HG02763 (cell line): ENCODE measurements around the gene CACNA1H.

Experiments used
- ATAC-seq: cut with Tn5 transposase; IDR thresholded peaks from one replicate; pipeline ENCODE4 v1.9.1; 2021; ENCODE audit warnings: mild to moderate bottlenecking, moderate library complexity; ENCODE audit not compliant: unreplicated experiment

Gene CACNA1H

GRCh38 chr16:1210461-1210860 lies 57.6 kb downstream of the CACNA1H start:
- ATAC-seq = no peak

- ATAC-seq = no peak
Measured at GRCh38 chr16:1211451-1212268, 58.8 kb downstream of the CACNA1H start.

- no peak for ATAC-seq
Measured at GRCh38 chr16:1212616-1213194, 59.8 kb downstream of the CACNA1H start.

- no peak for ATAC-seq
Measured at GRCh38 chr16:1213231-1213630, 60.3 kb downstream of the CACNA1H start.

- no peak for ATAC-seq
Measured at GRCh38 chr16:1213796-1214372, 61.0 kb downstream of the CACNA1H start.

GRCh38 chr16:1214719-1215118 lies 61.8 kb downstream of the CACNA1H start:
- ATAC-seq = no peak

GRCh38 chr16:1215574-1216295 lies 62.8 kb downstream of the CACNA1H start:
- ATAC-seq = no peak

GRCh38 chr16:1216296-1216619 lies 63.4 kb downstream of the CACNA1H start:
- ATAC-seq = no peak

GRCh38 chr16:1216681-1217400 lies 63.9 kb downstream of the CACNA1H start:
- ATAC-seq = no peak

GRCh38 chr16:1217526-1217925 lies 64.6 kb downstream of the CACNA1H start:
- no peak for ATAC-seq

- ATAC-seq = no peak
Measured at GRCh38 chr16:1218061-1218929, 65.4 kb downstream of the CACNA1H start.

GRCh38 chr16:1218930-1219611 lies 66.2 kb downstream of the CACNA1H start:
- ATAC-seq = no peak

GRCh38 chr16:1220098-1220728 lies 67.3 kb downstream of the CACNA1H start:
- ATAC-seq = no peak

- no peak for ATAC-seq
Measured at GRCh38 chr16:1220841-1221627, 68.1 kb downstream of the CACNA1H start.

GRCh38 chr16:1221628-1222552 lies 69.0 kb downstream of the CACNA1H start:
- no peak for ATAC-seq

- no peak for ATAC-seq
Measured at GRCh38 chr16:1222553-1223354, 69.8 kb downstream of the CACNA1H start.
